Ishikawa (cell line): ENCODE data around the gene C16orf78.

Source experiments
- CEBPB ChIP-seq: IDR thresholded peaks from 2 replicates; pipeline ENCODE4 v1.6.1; 2012
- CREB1 ChIP-seq: IDR thresholded peaks from 2 replicates; pipeline ENCODE4 v1.6.1; 2012; ENCODE audit warnings: low read depth
- EGR1 ChIP-seq: IDR thresholded peaks from 2 replicates; pipeline ENCODE4 v1.6.1; 2012
- EP300 ChIP-seq: IDR thresholded peaks from 2 replicates; pipeline ENCODE4 v1.6.1; 2012; ENCODE audit warnings: borderline replicate concordance
- FOXM1 ChIP-seq: IDR thresholded peaks from 2 replicates; pipeline ENCODE4 v1.6.1; 2012; ENCODE audit warnings: low read depth, borderline replicate concordance
- NFIC ChIP-seq: IDR thresholded peaks from 2 replicates; pipeline ENCODE4 v1.6.1; 2012
- RAD21 ChIP-seq: IDR thresholded peaks from 2 replicates; pipeline ENCODE4 v1.6.1; 2012; ENCODE audit warnings: low read depth
- REST ChIP-seq: IDR thresholded peaks from 2 replicates; pipeline ENCODE4 v1.6.1; 2012; ENCODE audit warnings: low read depth, mild to moderate bottlenecking
- TAF1 ChIP-seq: IDR thresholded peaks from 2 replicates; pipeline ENCODE4 v1.6.1; 2012; ENCODE audit warnings: low read depth, mild to moderate bottlenecking
- TCF12 ChIP-seq: IDR thresholded peaks from 2 replicates; pipeline ENCODE4 v1.6.1; 2012; ENCODE audit warnings: low read depth
- TEAD4 ChIP-seq: IDR thresholded peaks from 2 replicates; pipeline ENCODE4 v1.6.1; 2012
- USF1 ChIP-seq: IDR thresholded peaks from 2 replicates; pipeline ENCODE4 v1.6.1; 2012
- YY1 ChIP-seq: IDR thresholded peaks from 2 replicates; pipeline ENCODE4 v1.6.1; 2012; ENCODE audit warnings: low read depth
- ZBTB7A ChIP-seq: IDR thresholded peaks from 2 replicates; pipeline ENCODE4 v1.6.1; 2012; ENCODE audit warnings: low read depth
- TF ChIP-seq, protein P1 (sequence below): IDR thresholded peaks from 2 replicates; pipeline ENCODE4 v1.6.1; 2012

The C16orf78 gene

DNA sequence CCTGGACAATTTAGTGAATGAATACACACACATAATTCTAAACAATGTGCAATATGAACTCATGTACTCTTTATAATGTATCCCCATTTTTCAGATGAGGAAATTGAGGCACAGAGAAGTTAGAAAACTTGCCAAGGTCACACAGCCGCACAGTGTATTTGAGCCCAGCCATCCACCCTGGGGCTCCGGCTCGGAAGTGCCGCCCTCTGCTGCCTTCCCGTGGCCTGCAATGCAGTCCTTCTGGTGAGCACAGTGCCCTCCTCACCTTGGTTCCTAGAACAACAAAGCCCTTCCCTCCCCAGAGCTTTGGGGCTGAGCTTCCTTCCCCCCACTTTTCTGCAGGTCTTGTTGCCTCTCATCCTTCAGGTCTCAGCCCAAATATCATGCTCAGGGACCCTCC lies 63.7 kb downstream of the C16orf78 start:
- no peak for TF ChIP-seq TCF12
- no peak for TF ChIP-seq REST
- TF ChIP-seq EGR1, result no peak
- no peak for TF ChIP-seq YY1
- TF ChIP-seq ZBTB7A, result no peak
- no peak for TF ChIP-seq USF1
- TF ChIP-seq CEBPB, result no peak
- TF ChIP-seq CREB1, result no peak
- no peak for TF ChIP-seq RAD21
- no peak for TF ChIP-seq NFIC
- TF ChIP-seq FOXM1, result no peak
- TF ChIP-seq TEAD4, result no peak
- TF ChIP-seq EP300, result no peak
- TF ChIP-seq TAF1, result no peak
- TF ChIP-seq, protein P1, sequence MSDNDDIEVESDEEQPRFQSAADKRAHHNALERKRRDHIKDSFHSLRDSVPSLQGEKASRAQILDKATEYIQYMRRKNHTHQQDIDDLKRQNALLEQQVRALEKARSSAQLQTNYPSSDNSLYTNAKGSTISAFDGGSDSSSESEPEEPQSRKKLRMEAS, result no peak

DNA sequence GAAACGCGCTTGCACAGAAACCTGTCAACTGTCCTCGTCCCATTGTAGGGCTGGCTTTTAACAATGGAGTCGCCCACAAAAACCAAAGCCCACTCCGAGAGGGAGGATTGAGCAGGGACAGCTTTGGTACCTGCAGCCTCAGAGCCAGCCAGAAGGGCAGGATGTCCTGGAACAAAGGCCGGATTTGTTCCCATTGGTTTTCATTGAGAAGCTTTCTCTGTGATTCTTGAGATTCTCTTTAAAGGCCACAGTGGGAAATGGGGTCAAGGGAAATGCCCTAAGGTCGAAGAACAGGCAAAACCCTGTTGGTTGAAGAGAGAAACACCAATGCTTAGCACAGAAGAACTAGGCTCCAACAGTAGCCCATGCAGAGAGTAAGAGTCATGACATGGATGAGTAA lies 65.4 kb downstream of the C16orf78 start:
- no peak for TF ChIP-seq TAF1
- no peak for TF ChIP-seq TCF12
- TF ChIP-seq TEAD4, result no peak
- no peak for TF ChIP-seq USF1
- TF ChIP-seq YY1, result no peak
- TF ChIP-seq CEBPB, result no peak
- TF ChIP-seq EGR1, result no peak
- no peak for TF ChIP-seq FOXM1
- TF ChIP-seq ZBTB7A, result no peak
- TF ChIP-seq EP300, result no peak
- no peak for TF ChIP-seq REST

GRCh38 chr16:49439676-49440075 lies 66.1 kb downstream of the C16orf78 start:
- TF ChIP-seq EGR1 (no peak), FOXM1 (no peak), TEAD4 (no peak), YY1 (no peak), ZBTB7A (no peak), EP300 (no peak), CEBPB (no peak), REST (no peak), TCF12 (no peak), CREB1 (no peak), NFIC (no peak), USF1 (no peak), TAF1 (no peak), RAD21 (no peak)
- TF ChIP-seq, protein P1, result no peak

- TF ChIP-seq CEBPB (no peak), RAD21 (peak; percentile 16; the same call in 1 of the 2 replicates), ZBTB7A (no peak), YY1 (no peak)
Measured at GRCh38 chr16:49440156-49441065, 66.8 kb downstream of the C16orf78 start.
